ENCODE data around the gene PURA.
"Not testable (repeated sequence)": the region's sequence is repeated elsewhere in the genome, so short reads cannot be mapped to it uniquely, and the experiment has no call there.

Gene PURA

GRCh38 chr5:140152022-140152999 is 38.4 kb downstream of the PURA start:
- no peak overlapping the region for H3K9ac ChIP-seq (ENCODE audit: low read depth, low read length)
- no peaks in the 10 kb centered on the region for H3K36me3 ChIP-seq (ENCODE audit: insufficient read depth, low read length)
- no peaks in the 10 kb centered on the region for H3K9me3 ChIP-seq (ENCODE audit: control insufficient read depth, insufficient read depth, low read length)
- peaks cover 18% of the 10 kb centered on the region; the same call in 1 of the 2 replicates for H3K4me1 ChIP-seq (ENCODE audit: insufficient read depth, low read length)

GRCh38 chr5:140153255-140153654 is 39.3 kb downstream of the PURA start:
- H3K9me3 ChIP-seq (ENCODE audit: control insufficient read depth, insufficient read depth, low read length), result no peaks in the 10 kb centered on the region
- H3K4me1 ChIP-seq (ENCODE audit: insufficient read depth, low read length), result peaks cover 18% of the 10 kb centered on the region; the same call in 1 of the 2 replicates
- no peak overlapping the region for H3K9ac ChIP-seq (ENCODE audit: low read depth, low read length)
- H3K36me3 ChIP-seq (ENCODE audit: insufficient read depth, low read length), result no peaks in the 10 kb centered on the region

- H3K36me3 ChIP-seq (ENCODE audit: insufficient read depth, low read length), result no peaks in the 10 kb centered on the region
- no peak overlapping the region for H3K9ac ChIP-seq (ENCODE audit: low read depth, low read length)
- peaks cover 18% of the 10 kb centered on the region; the same call in 1 of the 2 replicates for H3K4me1 ChIP-seq (ENCODE audit: insufficient read depth, low read length)
- no peaks in the 10 kb centered on the region for H3K9me3 ChIP-seq (ENCODE audit: control insufficient read depth, insufficient read depth, low read length)
Measured at GRCh38 chr5:140153905-140154304, 40.0 kb downstream of the PURA start.

GRCh38 chr5:140154710-140155381 is 40.9 kb downstream of the PURA start:
- not testable (repeated sequence) for H3K9ac ChIP-seq (ENCODE audit: low read depth, low read length); H3K36me3 ChIP-seq (ENCODE audit: insufficient read depth, low read length); H3K9me3 ChIP-seq (ENCODE audit: control insufficient read depth, insufficient read depth, low read length)
- H3K4me1 ChIP-seq (ENCODE audit: insufficient read depth, low read length), result peaks cover 18% of the 10 kb centered on the region; the same call in 1 of the 2 replicates

- H3K9ac ChIP-seq (ENCODE audit: low read depth, low read length), result peak overlapping the region; percentile 52
- H3K4me1 ChIP-seq (ENCODE audit: insufficient read depth, low read length), result peaks cover 18% of the 10 kb centered on the region; the same call in 1 of the 2 replicates
- H3K9me3 ChIP-seq (ENCODE audit: control insufficient read depth, insufficient read depth, low read length), result no peaks in the 10 kb centered on the region
- no peaks in the 10 kb centered on the region for H3K36me3 ChIP-seq (ENCODE audit: insufficient read depth, low read length)
Measured at GRCh38 chr5:140157032-140157781, 43.3 kb downstream of the PURA start.

GRCh38 chr5:140159014-140159927 is 45.4 kb downstream of the PURA start:
- no peaks in the 10 kb centered on the region for H3K9me3 ChIP-seq (ENCODE audit: control insufficient read depth, insufficient read depth, low read length)
- no peak overlapping the region for H3K9ac ChIP-seq (ENCODE audit: low read depth, low read length)
- H3K36me3 ChIP-seq (ENCODE audit: insufficient read depth, low read length), result no peaks in the 10 kb centered on the region
- H3K4me1 ChIP-seq (ENCODE audit: insufficient read depth, low read length), result peaks cover 4% of the 10 kb centered on the region; the same call in 1 of the 2 replicates

- no peaks in the 10 kb centered on the region; the same call in 1 of the 2 replicates for H3K4me1 ChIP-seq (ENCODE audit: insufficient read depth, low read length)
- no peaks in the 10 kb centered on the region for H3K36me3 ChIP-seq (ENCODE audit: insufficient read depth, low read length)
- no peaks in the 10 kb centered on the region for H3K9me3 ChIP-seq (ENCODE audit: control insufficient read depth, insufficient read depth, low read length)
- no peak overlapping the region for H3K9ac ChIP-seq (ENCODE audit: low read depth, low read length)
Measured at GRCh38 chr5:140162275-140162674, 48.4 kb downstream of the PURA start.

- H3K9me3 ChIP-seq (ENCODE audit: control insufficient read depth, insufficient read depth, low read length), result no peaks in the 10 kb centered on the region
- H3K36me3 ChIP-seq (ENCODE audit: insufficient read depth, low read length), result no peaks in the 10 kb centered on the region
- no peak overlapping the region for H3K9ac ChIP-seq (ENCODE audit: low read depth, low read length)
- H3K4me1 ChIP-seq (ENCODE audit: insufficient read depth, low read length), result no peaks in the 10 kb centered on the region; the same call in 1 of the 2 replicates
Measured at GRCh38 chr5:140162781-140163180, 48.9 kb downstream of the PURA start.

GRCh38 chr5:140165101-140165922 is 51.4 kb downstream of the PURA start:
- Histone ChIP-seq H3K36me3 (ENCODE audit: insufficient read depth, low read length) (no peaks in the 10 kb centered on the region), H3K9ac (ENCODE audit: low read depth, low read length) (no peak overlapping the region), H3K4me1 (ENCODE audit: insufficient read depth, low read length) (no peaks in the 10 kb centered on the region; the same call in 1 of the 2 replicates), H3K9me3 (ENCODE audit: control insufficient read depth, insufficient read depth, low read length) (no peaks in the 10 kb centered on the region)

- H3K4me1 ChIP-seq (ENCODE audit: insufficient read depth, low read length), result no peaks in the 10 kb centered on the region; the same call in 1 of the 2 replicates
- no peak overlapping the region for H3K9ac ChIP-seq (ENCODE audit: low read depth, low read length)
- no peaks in the 10 kb centered on the region for H3K9me3 ChIP-seq (ENCODE audit: control insufficient read depth, insufficient read depth, low read length)
- no peaks in the 10 kb centered on the region for H3K36me3 ChIP-seq (ENCODE audit: insufficient read depth, low read length)
Measured at GRCh38 chr5:140165923-140166270, 52.0 kb downstream of the PURA start.

GRCh38 chr5:140166911-140167310 is 53.0 kb downstream of the PURA start:
- Histone ChIP-seq H3K9me3 (ENCODE audit: control insufficient read depth, insufficient read depth, low read length) (no peaks in the 10 kb centered on the region), H3K4me1 (ENCODE audit: insufficient read depth, low read length) (no peaks in the 10 kb centered on the region; the same call in 1 of the 2 replicates), H3K9ac (ENCODE audit: low read depth, low read length) (no peak overlapping the region), H3K36me3 (ENCODE audit: insufficient read depth, low read length) (no peaks in the 10 kb centered on the region)

- Histone ChIP-seq H3K9ac (ENCODE audit: low read depth, low read length) (no peak overlapping the region), H3K36me3 (ENCODE audit: insufficient read depth, low read length) (no peaks in the 10 kb centered on the region), H3K9me3 (ENCODE audit: control insufficient read depth, insufficient read depth, low read length) (no peaks in the 10 kb centered on the region), H3K4me1 (ENCODE audit: insufficient read depth, low read length) (no peaks in the 10 kb centered on the region; the same call in 1 of the 2 replicates)
Measured at GRCh38 chr5:140168371-140168770, 54.5 kb downstream of the PURA start.

GRCh38 chr5:140169410-140169809 is 55.5 kb downstream of the PURA start:
- Histone ChIP-seq H3K4me1 (ENCODE audit: insufficient read depth, low read length) (no peaks in the 10 kb centered on the region; the same call in 1 of the 2 replicates), H3K9ac (ENCODE audit: low read depth, low read length) (no peak overlapping the region)

More at GRCh38 chr5:140169410-140169809, 55.5 kb downstream of the PURA start:
- H3K9me3 ChIP-seq (ENCODE audit: control insufficient read depth, insufficient read depth, low read length), result no peaks in the 10 kb centered on the region
- H3K36me3 ChIP-seq (ENCODE audit: insufficient read depth, low read length), result no peaks in the 10 kb centered on the region
